HCT116 (cell line): Measurements from ENCODE around the gene GH2. TPM values are rescaled to one million over a fixed set of nuclear protein-coding genes. Genes with fewer than 3 reads are reported as not detected.

ENCODE experiments used
- ATAC-seq: fragments of 200-7000 bp; cut with Tn5 transposase; 2 replicates; pipeline ENCODE4 v1.9.1; 2020; ENCODE audit warnings: mild to moderate bottlenecking, moderate library complexity
- BruUV-seq: library from RNA; stranded (reverse); fragments of 400-500 nt; replicated peaks from 2 replicates; lab custom pipeline; 2021; lab: Mats Ljungman, UMichigan
- CTCF ChIA-PET: fragments of 300-600 bp; sonication (Branson Sonifier 250); formaldehyde crosslinking; loops from one replicate; lab custom pipeline; 2021; ENCODE audit warnings: antibody characterized with exemption; lab: Charles Lee
- POLR2A ChIA-PET: fragments of 300-600, 350-600 bp; sonication (Branson Sonifier 250); formaldehyde crosslinking; loops from one replicate; lab custom pipeline; 2021; ENCODE audit warnings: antibody characterized with exemption; lab: Charles Lee
- RAD21 ChIA-PET, 2 experiments: fragments of 300-600 bp; sonication (Branson Sonifier 250); formaldehyde crosslinking; loops; one replicate each; lab custom pipeline; 2023; ENCODE audit warnings: low total read pairs in 2 of 2; ENCODE audit not compliant: uncharacterized antibody in 2 of 2, unreplicated experiment in 2 of 2, low non-redundant PET in 1 of 2; lab: Charles Lee
- DNase-seq: peaks from one replicate; pipeline ENCODE4 v3.0.0-alpha.2; 2010; ENCODE audit warnings: low read depth, low spot score
- H2AFZ ChIP-seq: fragments of 200-600 bp; shearing (Covaris generic), sonication (generic); 2 replicates; pipeline ENCODE4 v1.6.1; 2017; ENCODE audit warnings: low read depth, mixed run types, mixed read lengths, antibody characterized with exemption, low read length; ENCODE audit not compliant: poor library complexity, severe bottlenecking
- H3K27ac ChIP-seq: 2 replicates; pipeline ENCODE4 v1.5.1; 2012; ENCODE audit warnings: low read depth, low read length
- H3K27me3 ChIP-seq: fragments of 200-600 bp; sonication (generic); 2 replicates; pipeline ENCODE4 v1.6.1; 2016; ENCODE audit warnings: mixed run types, low read length, mixed read lengths; ENCODE audit not compliant: insufficient read depth
- H3K36me3 ChIP-seq, 2 experiments: fragments of 200-500 bp in 1 of 2; fragments of 200-600 bp in 1 of 2; sonication (Bioruptor generic) in 1 of 2; sonication (generic) in 1 of 2; 2 replicates each; pipeline versions ENCODE4 v1.5.1 to v1.6.1; 2014 to 2016; ENCODE audit warnings: low read length in 2 of 2, inconsistent platforms in 1 of 2, mixed read lengths in 1 of 2, mixed run types in 1 of 2; ENCODE audit not compliant: insufficient read depth in 2 of 2, control insufficient read depth in 1 of 2
- H3K4me1 ChIP-seq, 2 experiments: fragments of 200-600 bp in 1 of 2; sonication (generic) in 1 of 2; 2 replicates each; pipeline versions ENCODE4 v1.5.1 to v1.6.1; 2012 to 2017; ENCODE audit warnings: low read length in 2 of 2, inconsistent platforms in 1 of 2, mild to moderate bottlenecking in 1 of 2, mixed read lengths in 1 of 2, mixed run types in 1 of 2, moderate library complexity in 1 of 2; ENCODE audit not compliant: insufficient read depth in 2 of 2, control insufficient read depth in 1 of 2
- H3K4me2 ChIP-seq: fragments of 200-600 bp; sonication (generic); 2 replicates; pipeline ENCODE4 v1.6.1; 2017; ENCODE audit warnings: mixed run types, low read length, mixed read lengths
- H3K4me3 ChIP-seq, 2 experiments: fragments of 200-600 bp in 1 of 2; sonication (generic) in 1 of 2; replicated peaks in 1 of 2; 2 replicates each; pipeline ENCODE4 v1.5.1; 2011 to 2016; ENCODE audit warnings: low read length in 2 of 2, control low read depth in 1 of 2, low read depth in 1 of 2, mild to moderate bottlenecking in 1 of 2, mixed read lengths in 1 of 2, mixed run types in 1 of 2
- H3K79me2 ChIP-seq: fragments of 200-600 bp; sonication (generic); 2 replicates; pipeline ENCODE4 v1.6.1; 2017; ENCODE audit warnings: mild to moderate bottlenecking, mixed run types, low read length, moderate library complexity, mixed read lengths; ENCODE audit not compliant: insufficient read depth
- H3K9ac ChIP-seq: fragments of 200-600 bp; sonication (generic); 2 replicates; pipeline ENCODE4 v1.6.1; 2016; ENCODE audit warnings: low read length, mixed read lengths
- H3K9me2 ChIP-seq: fragments of 200-600 bp; sonication (generic), shearing (Covaris generic); 2 replicates; pipeline ENCODE4 v1.6.1; 2017; ENCODE audit warnings: mixed run types, mild to moderate bottlenecking, moderate library complexity; ENCODE audit not compliant: insufficient read depth
- H3K9me3 ChIP-seq, 2 experiments: fragments of 200-500 bp in 1 of 2; fragments of 200-600 bp in 1 of 2; sonication (Bioruptor generic) in 1 of 2; sonication (generic) in 1 of 2; 2 replicates each; pipeline ENCODE4 v1.6.1; 2014 to 2017; ENCODE audit warnings: low read length in 2 of 2, mixed read lengths in 2 of 2, inconsistent platforms in 1 of 2, low read depth in 1 of 2, mild to moderate bottlenecking in 1 of 2, mixed run types in 1 of 2, moderate library complexity in 1 of 2; ENCODE audit not compliant: control insufficient read depth in 1 of 2, insufficient read depth in 1 of 2
- H4K20me1 ChIP-seq: fragments of 200-600 bp; sonication (generic), shearing (Covaris generic); 2 replicates; pipeline ENCODE4 v1.6.1; 2017; ENCODE audit warnings: mixed run types, mild to moderate bottlenecking, moderate library complexity; ENCODE audit not compliant: insufficient read depth
- EZH2 ChIP-seq: fragments of 200-600 bp; sonication (generic); IDR thresholded peaks from 2 replicates; pipeline ENCODE4 v1.6.1; 2017; ENCODE audit warnings: antibody characterized with exemption, mixed run types
- RAD21 ChIP-seq: IDR thresholded peaks from 2 replicates; pipeline ENCODE4 v1.6.1; 2012; ENCODE audit warnings: low read depth, mild to moderate bottlenecking
- TCF7L2 ChIP-seq: IDR thresholded peaks from 2 replicates; pipeline ENCODE4 v1.7.0; 2011; ENCODE audit warnings: borderline replicate concordance, inconsistent platforms; ENCODE audit not compliant: insufficient read depth, insufficient read length; ENCODE audit errors: extremely low read depth
- intact Hi-C: fragments of 100-400 bp; cut with micrococcal nuclease; formaldehyde crosslinking; loops from 2 replicates; pipeline ENCODE4 v1.10.0; 2022
- total RNA-seq: library from RNA; stranded (reverse); gene quantifications from one replicate; pipeline ENCODE4 v1.2.1, GENCODE V29; 2021; ENCODE audit not compliant: unreplicated experiment
- TF ChIP-seq, protein P1 (sequence below), 3 experiments: fragments of 200-600 bp in 1 of 3; sonication (generic) in 1 of 3; IDR thresholded peaks in 2 of 3; conservative IDR thresholded peaks in 1 of 3; 2 replicates each; pipeline ENCODE4 v1.5.1; 2012 to 2017; ENCODE audit warnings: low read depth in 2 of 3, low read length in 2 of 3, antibody characterized with exemption in 1 of 3, borderline replicate concordance in 1 of 3, control low read depth in 1 of 3, mild to moderate bottlenecking in 1 of 3, mixed read lengths in 1 of 3, mixed run types in 1 of 3, moderate library complexity in 1 of 3; ENCODE audit not compliant: insufficient read depth in 1 of 3

The GH2 gene
- total RNA-seq, 1 experiment from 2014 or later: not detected

DNA sequence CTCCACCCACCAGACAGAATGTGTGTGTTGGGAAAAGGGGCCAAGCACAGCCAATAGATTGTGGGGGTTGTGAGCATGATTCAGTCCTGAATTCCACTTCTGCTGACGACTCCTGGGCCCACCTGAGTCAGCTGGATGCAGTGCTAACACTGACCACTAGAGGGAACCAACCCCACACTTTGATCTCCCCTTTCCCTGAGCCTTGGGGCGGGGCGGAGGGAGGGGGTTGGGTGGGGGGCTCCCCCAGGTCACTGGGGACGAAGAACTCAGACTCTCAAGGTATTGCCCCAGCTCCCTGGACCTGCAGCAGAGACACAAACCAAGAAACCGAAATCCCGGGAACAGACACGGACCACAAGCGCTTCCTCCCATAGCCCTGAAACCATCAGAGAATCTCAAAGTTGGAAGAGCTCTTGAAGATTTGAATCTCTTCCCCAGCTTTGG lies 29.9 kb upstream of the GH2 start:
- BruUV-seq: no TSS peak
- CTCF ChIA-PET: interaction anchor here (0.6 to 3.6 kb wide), 10 partner anchors 8 to 304 kb away, joined by 3 to 28 read pairs (median 6); partner anchors contain the start of gene GH1

More for the DNA sequence above, 29.9 kb upstream of the GH2 start:
- no peaks in the 10 kb centered on the region for H3K4me1 ChIP-seq
- no peak overlapping the region for H3K4me3 ChIP-seq
- POLR2A ChIA-PET: interaction anchor here (1.4 kb wide), 1 partner anchor 233 kb away, joined by 5 read pairs; no protein-coding TSS in a partner anchor
- H4K20me1 ChIP-seq: no peaks in the 10 kb centered on the region
- H3K36me3 ChIP-seq: no peaks in the 10 kb centered on the region
- no peaks in the 10 kb centered on the region for H3K9me2 ChIP-seq
- intact Hi-C loops: loop anchor here (5.0 kb wide), 1 partner anchor 371 kb away; no protein-coding TSS in a partner anchor
- TF ChIP-seq EZH2 (no peak), TCF7L2 (peak; percentile 69), RAD21 (peak; percentile 62)
- TF ChIP-seq, protein P1, sequence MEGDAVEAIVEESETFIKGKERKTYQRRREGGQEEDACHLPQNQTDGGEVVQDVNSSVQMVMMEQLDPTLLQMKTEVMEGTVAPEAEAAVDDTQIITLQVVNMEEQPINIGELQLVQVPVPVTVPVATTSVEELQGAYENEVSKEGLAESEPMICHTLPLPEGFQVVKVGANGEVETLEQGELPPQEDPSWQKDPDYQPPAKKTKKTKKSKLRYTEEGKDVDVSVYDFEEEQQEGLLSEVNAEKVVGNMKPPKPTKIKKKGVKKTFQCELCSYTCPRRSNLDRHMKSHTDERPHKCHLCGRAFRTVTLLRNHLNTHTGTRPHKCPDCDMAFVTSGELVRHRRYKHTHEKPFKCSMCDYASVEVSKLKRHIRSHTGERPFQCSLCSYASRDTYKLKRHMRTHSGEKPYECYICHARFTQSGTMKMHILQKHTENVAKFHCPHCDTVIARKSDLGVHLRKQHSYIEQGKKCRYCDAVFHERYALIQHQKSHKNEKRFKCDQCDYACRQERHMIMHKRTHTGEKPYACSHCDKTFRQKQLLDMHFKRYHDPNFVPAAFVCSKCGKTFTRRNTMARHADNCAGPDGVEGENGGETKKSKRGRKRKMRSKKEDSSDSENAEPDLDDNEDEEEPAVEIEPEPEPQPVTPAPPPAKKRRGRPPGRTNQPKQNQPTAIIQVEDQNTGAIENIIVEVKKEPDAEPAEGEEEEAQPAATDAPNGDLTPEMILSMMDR (IDR thresholded peaks at IDR 0.05 in 2 of 3, conservative IDR thresholded peaks at IDR 0.05 in 1 of 3; ENCODE audit: borderline replicate concordance in 1 of 3, insufficient read depth in 1 of 3, low read depth in 2 of 3, low read length in 2 of 3): peak; percentile 57 to 78 (median 59); a peak in 4 of 6 replicates
- TF ChIP-seq, all 23 proteins: peak for 3
- no peak overlapping the region for H3K9ac ChIP-seq
- no peak overlapping the region for H3K27ac ChIP-seq
- no peak overlapping the region for H2AFZ ChIP-seq
- RAD21 ChIA-PET: interaction anchor here (1.5 to 2.3 kb wide), 2 partner anchors 35 to 222 kb away, joined by 4 to 7 read pairs; no protein-coding TSS in a partner anchor
- peak; percentile 16 for DNase-seq
- no peaks in the 10 kb centered on the region for H3K79me2 ChIP-seq
- H3K4me2 ChIP-seq: no peak overlapping the region
- H3K9me3 ChIP-seq: no peaks in the 10 kb centered on the region
- no peaks in the 10 kb centered on the region; the same call in 1 of the 2 replicates for H3K27me3 ChIP-seq
- ATAC-seq: peak; percentile 86
